CD1c-positive myeloid dendritic cell (primary cell): Measurements from ENCODE around the gene TNNT1.
"Not testable (repeated sequence)": the region's sequence is repeated elsewhere in the genome, so short reads cannot be mapped to it uniquely, and the experiment has no call there.

Experiments
- DNase-seq: peaks from one replicate; pipeline ENCODE4 v3.0.0-alpha.2; 2016; ENCODE audit errors: extremely low spot score

Gene TNNT1, protein sequence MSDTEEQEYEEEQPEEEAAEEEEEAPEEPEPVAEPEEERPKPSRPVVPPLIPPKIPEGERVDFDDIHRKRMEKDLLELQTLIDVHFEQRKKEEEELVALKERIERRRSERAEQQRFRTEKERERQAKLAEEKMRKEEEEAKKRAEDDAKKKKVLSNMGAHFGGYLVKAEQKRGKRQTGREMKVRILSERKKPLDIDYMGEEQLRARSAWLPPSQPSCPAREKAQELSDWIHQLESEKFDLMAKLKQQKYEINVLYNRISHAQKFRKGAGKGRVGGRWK

GRCh38 chr19:55149078-55150003 is at the start of gene TNNT1:
TSS of gene TNNT1 (minus strand) at chr19:55149206. CDS start at chr19:55147157, 2,049 bp downstream.
- no peak for DNase-seq

- DNase-seq = no peak
Observed at GRCh38 chr19:55198651-55199050, 49.6 kb upstream of the TNNT1 start.

DNA sequence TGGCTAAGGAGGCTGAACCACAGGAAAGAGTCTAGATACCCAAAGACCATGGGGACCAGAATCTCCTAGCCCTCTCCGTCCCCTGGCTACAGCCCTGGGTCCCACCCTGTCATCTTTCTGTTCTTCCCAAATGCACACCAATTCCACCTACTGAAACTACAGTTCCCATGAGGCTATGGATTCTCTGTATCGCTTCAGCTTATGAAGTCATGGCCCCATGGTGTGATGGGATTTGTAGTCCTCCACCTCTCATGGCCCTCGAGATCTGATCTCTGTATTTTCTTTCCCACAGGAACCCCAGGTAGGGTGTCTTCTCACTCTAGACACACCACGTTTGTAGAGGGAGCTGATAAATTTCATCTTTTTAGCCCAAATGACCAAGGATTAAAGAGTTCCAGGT is 48.5 kb upstream of the TNNT1 start:
- peak; percentile 24 for DNase-seq

DNA sequence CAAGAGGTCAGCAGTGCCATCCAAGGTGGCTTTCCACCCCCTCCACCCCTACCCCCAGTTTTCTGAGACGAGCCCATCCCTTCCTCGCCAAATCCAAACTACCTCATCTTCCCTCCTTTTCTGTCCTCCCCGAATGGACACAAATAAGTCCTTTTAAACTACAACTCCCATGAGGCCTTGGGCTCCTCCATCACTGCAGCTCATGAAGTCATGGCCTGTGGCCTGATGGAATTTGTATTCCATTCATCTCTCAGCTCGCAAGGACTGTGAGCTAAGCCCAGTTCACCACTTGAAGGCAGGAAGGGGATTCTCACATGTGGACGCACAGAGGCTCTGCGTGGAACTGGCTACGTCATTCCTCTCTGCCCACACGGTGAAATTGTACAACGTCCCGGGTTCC is 47.8 kb upstream of the TNNT1 start:
- no peak for DNase-seq

- DNase-seq = no peak
Observed at GRCh38 chr19:55193481-55193880, 44.5 kb upstream of the TNNT1 start.

DNA sequence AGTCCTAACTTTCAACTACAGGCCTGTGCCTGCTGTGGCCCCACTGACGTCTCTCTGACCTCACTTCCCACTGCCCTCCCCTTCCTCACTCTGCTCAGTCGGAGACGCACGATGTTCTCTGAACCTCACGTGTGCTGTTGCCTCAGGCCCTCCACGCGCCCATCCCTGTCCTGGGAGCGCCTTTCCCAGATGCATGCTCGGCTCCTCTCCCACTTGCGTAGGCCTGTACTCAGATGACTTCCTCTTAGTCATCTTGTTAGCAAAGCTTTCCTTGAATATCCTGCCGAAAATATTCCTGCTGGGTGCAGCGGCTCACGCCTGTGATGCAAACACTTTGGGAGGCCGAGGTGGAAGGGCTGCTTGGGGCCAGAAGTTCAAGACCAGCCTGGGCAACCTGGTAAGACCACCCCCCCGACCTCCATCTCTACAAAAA is 40.4 kb upstream of the TNNT1 start:
- peak; percentile 54 for DNase-seq

- DNase-seq = no peak
Observed at GRCh38 chr19:55188625-55189024, 39.6 kb upstream of the TNNT1 start.

- DNase-seq = no peak
Observed at GRCh38 chr19:55186080-55186479, 37.1 kb upstream of the TNNT1 start.

- no peak for DNase-seq
Observed at GRCh38 chr19:55181740-55182139, 32.7 kb upstream of the TNNT1 start.

- DNase-seq = peak; percentile 68
Observed at GRCh38 chr19:55179606-55180484, 30.8 kb upstream of the TNNT1 start, which contains the start of gene SYT5. TSS of gene SYT5 (minus strand) at chr19:55180289. CDS start at chr19:55179041, 1,248 bp downstream.

- DNase-seq = peak; percentile 91
Observed at GRCh38 chr19:55178781-55179599, 30.0 kb upstream of the TNNT1 start.

DNA sequence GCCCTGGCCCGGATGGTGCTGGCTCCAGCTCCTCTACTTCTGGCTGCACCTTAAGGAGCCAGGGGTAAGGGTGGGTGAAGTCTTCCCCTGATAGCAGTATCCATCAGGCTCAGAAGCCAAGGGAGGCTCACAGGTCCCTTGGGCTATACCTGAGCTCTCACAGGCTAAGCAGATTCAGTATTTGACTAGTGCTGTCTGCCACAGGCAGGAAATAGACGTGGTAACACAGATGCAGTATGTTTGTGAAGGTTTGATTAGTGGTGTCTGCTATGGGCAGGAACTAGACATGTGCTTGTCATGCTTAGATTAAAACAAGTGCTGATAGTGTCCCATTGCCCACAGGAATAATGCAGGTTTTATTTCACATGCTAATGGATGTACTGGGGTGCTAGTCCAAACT is 27.1 kb upstream of the TNNT1 start:
- no peak for DNase-seq

DNA sequence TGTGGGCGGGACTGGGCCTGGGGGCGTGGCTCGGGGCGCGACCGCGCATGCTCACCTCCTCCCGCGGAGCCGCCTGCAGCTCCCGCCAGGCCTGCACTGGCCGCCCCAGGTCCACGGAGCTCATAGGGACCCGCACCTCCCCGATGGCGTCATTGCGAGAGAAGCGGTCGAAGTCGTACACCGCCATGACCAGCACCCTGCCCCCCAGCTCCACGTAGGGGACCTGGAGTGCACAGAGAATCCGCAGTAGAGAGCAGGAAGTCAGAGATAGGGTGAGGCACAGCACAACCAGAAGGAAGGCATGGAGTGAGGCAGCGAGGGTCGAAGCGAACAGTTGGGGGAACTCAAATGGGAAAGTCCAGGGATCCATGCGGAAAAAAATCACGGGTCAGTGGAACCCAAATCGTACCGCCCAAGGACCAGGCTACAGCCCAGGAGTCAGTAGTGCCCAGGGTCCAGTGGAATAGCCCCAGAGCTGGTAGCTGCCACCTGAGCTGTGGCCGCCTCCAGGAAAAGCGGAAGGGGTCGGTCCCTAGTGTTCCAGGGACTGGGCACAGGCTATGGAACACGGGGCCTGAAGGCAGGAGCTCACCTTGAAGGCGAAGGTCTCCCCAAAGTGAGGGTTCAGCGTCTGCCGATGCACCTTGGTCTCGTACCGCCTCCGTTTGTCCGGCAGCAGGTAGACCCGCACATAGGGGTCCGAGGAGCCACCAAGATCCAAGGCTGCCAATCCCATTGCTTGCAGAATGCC is 26.3 kb upstream of the TNNT1 start:
- no peak for DNase-seq

DNA sequence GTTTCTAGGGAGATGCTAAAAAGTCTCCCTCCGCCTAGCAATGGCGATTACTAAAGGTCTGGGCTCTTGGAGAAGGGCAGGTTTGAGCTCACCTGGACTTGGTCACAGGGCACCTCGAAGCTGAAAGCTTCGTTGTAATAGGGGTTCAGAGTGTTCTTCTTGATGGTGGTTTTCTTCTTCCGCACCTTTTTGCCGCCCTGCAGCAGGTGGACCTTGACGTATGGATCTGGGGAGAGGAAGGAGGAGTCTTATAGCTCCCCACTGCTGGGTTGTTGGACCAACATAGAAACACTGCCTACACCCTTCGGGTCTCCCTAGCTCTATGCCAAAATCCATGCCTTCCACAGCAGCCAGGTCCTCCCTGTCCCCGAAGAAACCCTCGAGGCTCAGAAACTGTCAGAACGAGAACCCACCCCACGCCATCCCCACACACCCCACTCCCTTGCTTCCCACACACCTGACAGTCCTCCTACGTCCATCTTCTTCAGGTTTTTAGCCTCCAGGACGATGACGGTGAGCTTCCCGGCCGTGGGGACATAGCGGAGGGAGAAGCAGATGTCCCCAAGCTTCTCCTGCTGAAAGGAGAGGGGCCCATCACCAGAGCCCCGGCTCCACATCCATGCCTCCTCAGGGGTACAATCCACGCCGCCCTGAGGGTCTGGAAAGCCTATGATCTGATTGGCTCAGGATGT is 25.6 kb upstream of the TNNT1 start:
- DNase-seq = no peak

- DNase-seq = peak; percentile 20
Observed at GRCh38 chr19:55173714-55174409, 24.9 kb upstream of the TNNT1 start.

DNA sequence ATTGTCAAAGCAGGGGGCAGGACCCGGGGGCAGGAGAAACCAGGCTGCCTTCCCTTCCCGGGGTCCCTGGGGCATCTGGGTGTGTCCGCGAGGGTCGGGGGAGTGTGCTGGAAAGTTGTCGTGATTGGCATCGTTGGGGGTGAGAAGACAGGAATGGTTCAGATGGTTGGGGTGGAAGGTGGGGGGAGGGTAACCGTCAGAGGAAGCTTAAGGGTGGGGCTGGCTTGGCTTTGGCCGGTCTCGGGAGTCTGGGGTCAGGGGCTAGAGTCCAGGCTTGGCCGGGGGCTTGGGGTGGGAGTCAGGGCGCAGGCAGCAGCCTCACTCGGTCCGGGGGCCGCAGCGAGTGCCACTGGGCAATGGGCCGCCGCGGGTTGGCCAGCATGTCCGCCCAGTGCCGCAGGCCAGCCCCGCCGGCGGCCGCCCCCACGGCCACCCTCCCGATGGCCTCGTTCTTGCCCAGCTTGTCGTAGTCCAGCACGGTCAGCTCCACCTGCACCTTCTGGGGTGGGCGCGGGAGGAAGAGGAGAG is 24.2 kb upstream of the TNNT1 start:
- no peak for DNase-seq

DNA sequence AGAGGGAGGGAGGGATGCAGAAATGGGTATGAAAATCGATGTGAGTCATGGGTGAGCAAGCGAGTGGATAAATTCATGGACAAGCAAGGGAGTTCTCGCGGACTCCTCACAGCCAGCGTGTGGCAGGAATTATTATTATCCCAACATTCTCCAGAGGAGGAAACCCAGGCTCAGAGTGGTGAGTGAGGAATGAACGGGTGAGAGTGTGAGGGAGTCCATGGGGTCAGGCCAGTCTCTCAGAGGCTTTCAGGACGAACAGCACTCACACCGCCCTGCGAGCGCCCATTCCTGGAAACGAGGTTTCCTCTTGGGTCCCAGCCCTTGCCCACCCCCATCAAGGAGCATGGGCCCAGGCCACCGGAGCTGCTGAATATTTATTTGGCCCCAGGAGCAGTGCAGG is 23.7 kb upstream of the TNNT1 start:
- no peak for DNase-seq

DNA sequence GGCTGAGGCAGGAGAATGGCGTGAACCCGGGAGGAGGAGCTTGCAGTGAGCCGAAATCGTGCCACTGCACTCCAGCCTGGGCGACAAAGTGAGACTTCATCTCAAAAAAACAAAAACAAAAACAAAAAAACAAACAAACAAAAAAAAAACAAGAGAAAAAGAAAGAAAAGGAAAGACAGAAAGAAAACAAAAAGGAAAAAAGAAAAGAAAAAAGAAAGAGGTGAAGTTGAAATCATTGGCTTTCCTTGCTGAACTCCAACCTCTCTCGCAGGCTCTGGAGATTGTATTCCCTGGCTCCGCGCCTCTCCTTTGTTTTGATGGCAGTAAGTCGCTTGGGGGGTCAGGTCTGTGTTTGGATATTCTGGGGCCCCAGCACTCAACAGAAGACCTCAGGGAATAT is 23.3 kb upstream of the TNNT1 start:
- DNase-seq = not testable (repeated sequence)

GRCh38 chr19:55171440-55171839 is 22.4 kb upstream of the TNNT1 start:
- no peak for DNase-seq
